HG03565 (cell line): ENCODE measurements around the gene CCSER2.
"Not testable (repeated sequence)": the region's sequence is repeated elsewhere in the genome, so short reads cannot be mapped to it uniquely, and the experiment has no call there.

Experiments
- ATAC-seq: cut with Tn5 transposase; IDR thresholded peaks from one replicate; pipeline ENCODE4 v1.9.1; 2021; ENCODE audit warnings: mild to moderate bottlenecking, moderate library complexity; ENCODE audit not compliant: unreplicated experiment

The CCSER2 gene

GRCh38 chr10:84347575-84348002 lies 19.2 kb downstream of the CCSER2 start:
- ATAC-seq: not testable (repeated sequence)

DNA sequence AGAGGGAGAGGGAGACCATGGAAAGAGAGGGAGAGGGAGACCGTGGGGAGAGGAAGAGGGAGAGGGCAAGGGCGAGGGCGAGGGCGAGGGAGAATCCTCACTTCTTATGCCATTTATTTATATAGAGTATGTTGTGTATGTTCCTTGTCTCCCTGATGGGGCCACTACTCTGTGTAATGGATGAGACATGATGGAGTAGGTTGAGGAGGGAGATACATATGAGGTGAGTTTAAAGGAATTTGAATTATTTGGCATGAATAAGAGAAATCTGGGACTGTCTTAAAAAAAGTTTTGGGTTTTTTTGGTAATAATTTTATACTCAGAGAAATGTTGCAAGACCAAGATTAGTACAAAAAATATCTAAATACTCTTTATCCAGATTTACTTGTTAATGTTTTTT lies 20.1 kb downstream of the CCSER2 start:
- no peak for ATAC-seq

DNA sequence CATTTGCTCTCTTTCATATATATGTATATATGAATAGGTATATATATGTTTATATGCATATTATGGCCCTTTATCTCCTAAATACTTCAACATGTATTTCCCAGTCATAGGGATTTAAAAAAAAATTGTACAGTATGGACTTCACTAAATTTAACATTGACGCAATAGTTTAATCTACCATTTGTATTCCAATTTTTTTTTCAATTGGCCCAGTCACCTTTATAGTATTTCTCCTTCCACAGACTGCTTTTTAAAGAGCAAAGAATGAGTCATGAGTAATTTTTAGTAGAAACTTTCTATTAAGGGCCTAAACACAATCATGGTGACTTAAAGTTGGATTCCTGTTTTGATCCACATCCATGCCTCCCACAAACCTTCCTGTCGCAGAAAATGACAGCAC lies 20.5 kb downstream of the CCSER2 start:
- ATAC-seq: no peak

DNA sequence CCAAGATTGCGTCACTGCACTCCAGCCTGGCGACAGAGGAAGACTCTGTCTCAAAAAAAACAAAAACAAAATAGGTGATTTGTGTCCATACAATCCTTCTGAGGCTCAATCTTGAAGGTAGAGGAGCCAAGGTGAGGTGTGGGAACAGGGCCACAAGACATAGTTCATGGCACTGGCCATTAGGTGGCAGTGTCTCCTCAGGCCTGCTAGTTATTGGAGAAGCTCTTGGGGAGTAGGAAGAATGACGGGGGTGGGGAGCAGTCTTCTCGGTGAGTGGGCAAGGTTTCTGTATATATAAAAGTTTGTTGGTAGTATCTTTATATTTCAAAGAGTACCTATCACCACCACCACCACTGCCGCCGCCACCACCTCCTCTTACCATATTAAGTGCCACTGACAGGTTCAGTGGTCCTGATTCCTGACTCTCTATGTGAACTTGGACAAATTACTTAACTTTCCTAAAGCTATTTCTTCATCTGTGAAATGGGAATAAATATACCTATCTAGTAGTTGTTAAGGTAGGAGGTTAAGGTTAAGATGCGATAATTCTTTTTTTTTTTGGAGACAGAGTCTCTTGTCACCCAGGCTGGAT lies 24.0 kb downstream of the CCSER2 start:
- peak; percentile 91 for ATAC-seq

- no peak for ATAC-seq
These were observed 24.8 kb downstream of the CCSER2 start for GRCh38 chr10:84353052-84353803.

GRCh38 chr10:84354623-84355022 lies 26.2 kb downstream of the CCSER2 start:
- no peak for ATAC-seq

DNA sequence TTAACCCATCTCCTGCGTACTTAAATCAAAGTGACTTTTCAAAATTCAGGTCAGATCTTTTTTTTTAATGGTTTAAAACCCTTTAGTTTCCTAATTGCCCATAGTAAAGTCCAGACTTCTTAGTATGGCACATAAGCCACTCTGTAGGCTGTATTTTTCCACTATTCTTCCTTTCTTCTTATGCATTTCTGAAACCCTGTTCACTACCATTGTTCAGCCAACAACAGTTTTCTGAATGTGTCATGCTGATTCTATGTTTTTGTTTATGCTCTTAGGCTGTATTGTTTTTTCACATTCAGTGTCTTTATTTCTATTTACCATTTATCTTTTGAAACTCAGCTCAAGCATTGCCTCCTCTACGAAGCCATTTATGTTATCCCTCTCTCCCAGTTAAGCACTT lies 26.7 kb downstream of the CCSER2 start:
- no peak for ATAC-seq

DNA sequence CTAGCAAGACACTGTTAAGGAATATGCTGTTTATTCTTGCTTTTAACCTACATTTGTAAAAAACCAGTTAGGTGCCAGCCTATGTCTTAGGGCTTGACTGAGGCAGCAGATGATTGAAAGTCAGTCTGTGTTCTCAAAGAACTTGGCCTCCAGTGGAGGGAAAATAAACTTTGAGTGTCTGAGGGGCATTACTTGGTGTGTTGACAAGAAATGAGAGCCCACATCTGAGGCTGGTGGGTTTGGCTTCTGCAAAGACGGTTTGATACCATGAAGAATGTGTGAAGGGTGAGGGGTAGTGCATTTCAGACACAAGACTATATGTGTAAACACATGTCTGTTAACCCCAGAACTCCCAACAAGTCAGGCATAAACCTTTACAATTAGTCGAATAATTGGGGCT lies 28.5 kb downstream of the CCSER2 start:
- no peak for ATAC-seq

GRCh38 chr10:84358743-84359142 lies 30.4 kb downstream of the CCSER2 start:
- no peak for ATAC-seq

- ATAC-seq: no peak
These were observed 32.4 kb downstream of the CCSER2 start for GRCh38 chr10:84360637-84361365.

- no peak for ATAC-seq
These were observed 37.0 kb downstream of the CCSER2 start for GRCh38 chr10:84365335-84365881.

DNA sequence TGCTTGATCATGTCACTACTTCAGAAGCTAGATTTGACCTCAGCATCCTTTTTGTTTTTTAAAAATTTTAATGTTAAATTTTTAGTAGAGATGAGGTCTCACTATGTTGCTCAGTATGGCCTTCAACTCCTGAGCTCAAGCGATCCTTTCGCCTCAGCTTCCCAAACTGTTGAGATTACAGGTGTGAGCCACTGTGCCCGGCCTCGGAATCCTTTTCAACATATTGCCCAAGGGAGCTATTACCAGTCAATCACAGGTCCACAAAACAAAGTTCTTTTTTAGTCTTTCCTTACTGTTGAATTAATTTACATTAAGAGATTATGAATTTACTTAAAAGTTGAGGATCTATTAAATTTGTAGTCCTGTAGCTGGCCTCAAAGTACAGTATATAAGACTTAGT lies 37.7 kb downstream of the CCSER2 start:
- no peak for ATAC-seq

DNA sequence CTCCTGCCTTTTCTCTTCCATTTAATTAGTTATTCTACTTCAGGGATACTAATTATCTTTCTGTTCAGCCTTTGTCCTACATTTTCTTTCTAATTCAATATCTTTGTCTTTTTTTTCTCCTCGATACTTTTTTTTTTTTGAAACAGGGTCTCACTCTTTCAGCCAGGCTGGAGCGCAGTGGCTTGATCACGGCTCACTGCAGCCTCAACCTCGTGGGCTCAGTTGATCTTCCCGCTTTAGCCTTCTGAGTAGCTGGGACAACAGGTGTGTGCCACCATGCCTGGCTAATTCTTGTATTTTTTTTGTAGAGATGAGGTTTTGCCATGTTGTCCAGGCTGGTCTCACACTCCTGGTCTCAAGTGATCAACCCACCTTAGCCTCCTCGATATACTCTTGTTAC lies 38.9 kb downstream of the CCSER2 start:
- ATAC-seq: no peak

DNA sequence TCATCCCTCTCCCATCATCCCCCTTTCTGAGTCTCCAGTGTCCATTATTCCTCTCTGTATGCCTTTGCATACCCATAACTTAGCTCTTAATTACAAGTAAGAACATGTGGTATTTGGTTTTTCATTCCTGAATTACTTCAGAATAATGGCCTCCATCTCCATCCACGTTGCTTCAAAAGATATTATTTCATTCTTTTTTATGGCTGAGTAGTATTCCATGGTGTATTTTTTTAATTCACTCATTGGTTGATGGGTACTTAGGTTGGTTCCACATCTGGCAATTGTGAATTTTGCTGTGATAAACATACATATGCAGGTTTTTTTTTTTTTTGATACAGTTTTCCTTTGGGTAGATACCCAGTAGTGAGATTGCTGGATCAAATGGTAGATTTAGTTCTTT lies 40.4 kb downstream of the CCSER2 start:
- ATAC-seq: no peak

- no peak for ATAC-seq
These were observed 41.9 kb downstream of the CCSER2 start for GRCh38 chr10:84370283-84370682.

GRCh38 chr10:84371944-84372343 lies 43.6 kb downstream of the CCSER2 start:
- no peak for ATAC-seq

DNA sequence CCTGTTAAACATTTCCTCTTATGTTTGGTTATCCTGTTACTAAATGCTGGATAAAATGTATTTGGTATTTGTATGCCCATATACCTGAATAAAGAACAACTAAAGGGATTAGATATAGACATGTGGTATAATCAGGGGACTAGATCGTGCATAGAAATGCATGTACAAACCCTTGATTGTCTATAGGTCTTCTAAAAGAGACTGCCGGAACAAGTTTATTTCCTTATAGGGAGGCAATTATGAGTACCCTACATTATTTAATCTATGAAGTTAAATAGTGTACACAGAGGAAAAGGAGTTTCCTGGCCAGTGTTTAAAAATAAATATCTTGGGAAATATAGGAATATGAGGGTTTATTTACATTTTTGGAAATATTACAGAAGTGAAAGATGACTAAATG lies 44.6 kb downstream of the CCSER2 start:
- ATAC-seq: no peak

GRCh38 chr10:84374455-84374854 lies 46.1 kb downstream of the CCSER2 start:
- ATAC-seq: no peak

DNA sequence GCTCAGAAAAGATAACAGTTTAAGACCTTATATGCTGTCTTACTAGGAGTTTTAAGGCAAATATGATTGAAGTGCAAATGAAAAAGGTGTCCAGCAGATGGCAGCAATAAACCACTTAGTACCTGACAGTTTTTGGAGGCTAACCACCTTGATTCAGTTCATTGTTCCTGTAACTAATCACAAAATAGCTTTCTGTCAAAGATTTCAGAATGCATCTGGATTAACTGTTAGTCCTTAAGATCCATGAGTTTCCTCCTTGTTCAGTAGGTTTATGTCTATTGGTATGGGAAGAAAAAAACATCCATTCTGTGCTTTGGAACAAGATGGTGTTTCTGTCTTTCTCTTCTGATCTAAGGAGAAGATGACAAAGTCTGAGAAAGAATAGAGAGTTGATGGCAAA lies 46.6 kb downstream of the CCSER2 start:
- ATAC-seq: peak; percentile 61

- ATAC-seq: no peak
These were observed 47.5 kb downstream of the CCSER2 start for GRCh38 chr10:84375881-84376280.

GRCh38 chr10:84388148-84388547 lies 59.8 kb downstream of the CCSER2 start:
- no peak for ATAC-seq

DNA sequence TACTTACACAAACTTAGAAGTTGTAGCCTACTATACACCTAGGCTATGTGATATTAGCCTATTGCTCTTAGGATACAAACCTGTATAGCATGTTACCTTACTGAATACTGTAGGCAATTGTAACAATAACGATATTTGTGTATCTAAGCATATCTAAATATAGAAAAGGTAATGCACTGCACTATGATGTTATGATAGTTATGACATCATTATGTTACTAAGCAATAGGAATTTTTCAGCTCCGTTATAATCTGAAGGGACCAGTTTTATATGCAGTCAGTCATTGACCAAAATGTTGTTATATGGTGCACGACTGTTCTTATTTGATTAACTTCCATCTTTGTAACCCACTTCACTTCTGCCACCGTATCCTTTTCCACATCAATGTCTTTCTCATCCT lies 62.0 kb downstream of the CCSER2 start:
- no peak for ATAC-seq
